ENCODE results near the gene ZFYVE28. TPM values are rescaled to one million over a fixed set of nuclear protein-coding genes. Genes with fewer than 3 reads are reported as not detected.

The ZFYVE28 gene
- total and polyA plus RNA-seq, 2 of the 8 experiments (the other 6 are each of a cell fraction or from before 2014, with no cell fraction given) = 1.7 to 4.9 TPM

DNA sequence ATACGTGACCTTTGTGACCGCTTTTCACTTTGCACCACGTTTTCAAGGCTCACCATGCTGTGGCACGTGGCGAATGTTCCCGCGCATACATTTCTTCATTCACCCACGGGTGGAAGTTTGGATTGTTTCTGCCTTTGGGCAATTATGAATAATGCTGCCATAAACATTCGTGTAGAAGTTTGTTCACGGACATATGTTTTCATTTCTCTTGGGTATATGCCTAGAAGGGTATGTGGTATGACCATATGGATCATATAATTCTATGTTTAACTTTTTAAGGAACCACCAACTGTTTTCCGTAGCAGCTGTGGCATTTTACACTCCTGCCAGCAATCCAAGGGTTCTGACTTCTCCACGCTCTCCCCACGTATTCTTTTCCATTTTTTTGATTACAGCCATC lies 95.6 kb downstream of the ZFYVE28 start:
- H3K23me2 ChIP-seq (ENCODE audit: low read depth, low read length) = no peaks in the 10 kb centered on the region
- no peak overlapping the region for H2BK5ac ChIP-seq (ENCODE audit: low read depth, low read length)
- POLR2A ChIA-PET (ENCODE audit: partially characterized antibody) = no interaction called here
- no peak overlapping the region for H3K23ac ChIP-seq (ENCODE audit: insufficient read length)
- no peak for DNase-seq (ENCODE audit: low read depth in 1 of 2, low spot score in 2 of 2)
- no peaks in the 10 kb centered on the region for H3K36me3 ChIP-seq (ENCODE audit: control insufficient read depth in 2 of 4, insufficient read depth in 4 of 4, low read length in 3 of 4)
- no peak overlapping the region for H2BK20ac ChIP-seq (ENCODE audit: low read length)
- WGBS, 2 experiments (ENCODE audit: extremely low coverage in 1 of 2, insufficient coverage in 1 of 2, insufficient read length in 1 of 2, insufficient replicate concordance in 2 of 2, low coverage in 1 of 2, low lambda C conversion rate in 2 of 2, missing lambda C conversion rate in 1 of 2) = 88% methylated on average over 13 of the region's 13 CpGs; no CpG with 5 or more reads in 1 of the 2 experiments
- no peak overlapping the region for H2AFZ ChIP-seq (ENCODE audit: low read length)
- no peak overlapping the region for H4K8ac ChIP-seq (ENCODE audit: extremely low read depth, insufficient read depth, low read length)
- H3K9me3 ChIP-seq (ENCODE audit: insufficient read depth in 2 of 2, low read depth in 1 of 2, low read length in 1 of 2) = no peaks in the 10 kb centered on the region
- CTCF ChIA-PET (ENCODE audit: partially characterized antibody) = no interaction called here
- no peak overlapping the region for H3K9ac ChIP-seq (replicated peaks in 1 of 4; ENCODE audit: extremely low read depth in 1 of 4, low read depth in 3 of 4, low read length in 3 of 4)
- no peak overlapping the region for H3K27ac ChIP-seq (ENCODE audit: low read depth, low read length)
- no peak overlapping the region for H3K14ac ChIP-seq (ENCODE audit: insufficient read length)
- no peak overlapping the region for H2AK5ac ChIP-seq (ENCODE audit: low read depth, low read length)
- H2BK120ac ChIP-seq (replicated peaks; ENCODE audit: low read depth, low read length) = no peak overlapping the region
- no peak for FAIRE-seq
- no peak overlapping the region for H3K4me2 ChIP-seq (ENCODE audit: insufficient read depth in 1 of 2, low read depth in 2 of 2, low read length in 2 of 2)
- H3K27me3 ChIP-seq (replicated peaks in 1 of 4; ENCODE audit: control insufficient read depth in 3 of 4, extremely low read depth in 1 of 4, insufficient read depth in 3 of 4, low read length in 3 of 4) = no peaks in the 10 kb centered on the region
- H4K20me1 ChIP-seq (replicated peaks in 1 of 2; ENCODE audit: control insufficient read depth in 1 of 2, insufficient read depth in 2 of 2, low read length in 2 of 2) = no peaks in the 10 kb centered on the region
- no peak overlapping the region for H3K56ac ChIP-seq (replicated peaks; ENCODE audit: insufficient read length, low read depth, low read length)
- no peak overlapping the region for H2BK12ac ChIP-seq (ENCODE audit: low read depth, low read length)
- H2BK15ac ChIP-seq (ENCODE audit: low read length) = no peak overlapping the region
- no peak overlapping the region for H4K91ac ChIP-seq (replicated peaks; ENCODE audit: insufficient read length, low read length)
- H4K5ac ChIP-seq (ENCODE audit: insufficient read length, low read depth, low read length) = no peak overlapping the region
- H3K4me1 ChIP-seq (replicated peaks in 1 of 4; ENCODE audit: control insufficient read depth in 3 of 4, insufficient read depth in 4 of 4, low read length in 3 of 4) = no peaks in the 10 kb centered on the region; a peak in 1 of 7 replicates
- no peaks in the 10 kb centered on the region for H3K79me2 ChIP-seq (ENCODE audit: control insufficient read depth in 1 of 2, insufficient read depth in 2 of 2, low read length in 2 of 2)
- no peaks in the 10 kb centered on the region for H3K79me1 ChIP-seq (ENCODE audit: low read depth, low read length)
- H3K4me3 ChIP-seq (ENCODE audit: extremely low read depth in 1 of 4, insufficient read depth in 2 of 4, low read depth in 3 of 4, low read length in 4 of 4) = no peak overlapping the region
- no peak overlapping the region for H3K18ac ChIP-seq (ENCODE audit: extremely low read depth, low read length)
- no peak overlapping the region for H3K4ac ChIP-seq (replicated peaks; ENCODE audit: insufficient read length, low read depth, low read length)
- TF ChIP-seq BACH1 (IDR thresholded peaks at IDR 0.05; ENCODE audit: low read length) (no peak), SIN3A (conservative IDR thresholded peaks at IDR 0.05 in 1 of 2, IDR thresholded peaks at IDR 0.05 in 1 of 2; ENCODE audit: low read depth in 1 of 2, low read length in 2 of 2) (no peak), SAP30 (IDR thresholded peaks at IDR 0.05; ENCODE audit: insufficient read depth, insufficient replicate concordance, low read length) (no peak), SIRT6 (IDR thresholded peaks at IDR 0.05; ENCODE audit: low read length) (no peak), CBX5 (IDR thresholded peaks at IDR 0.05; ENCODE audit: low read depth, low read length) (no peak), HDAC2 (IDR thresholded peaks at IDR 0.05; ENCODE audit: borderline replicate concordance in 1 of 2, low read depth in 2 of 2, low read length in 2 of 2) (no peak), TBP (IDR thresholded peaks at IDR 0.05; ENCODE audit: low read depth, low read length) (no peak), EGR1 (IDR thresholded peaks at IDR 0.05; ENCODE audit: borderline replicate concordance, low read depth, low read length) (no peak), PHF8 (conservative IDR thresholded peaks at IDR 0.05; ENCODE audit: low read depth, low read length) (no peak), SRF (IDR thresholded peaks at IDR 0.05; ENCODE audit: low read depth, low read length) (no peak), RAD21 (IDR thresholded peaks at IDR 0.05 in 1 of 2, conservative IDR thresholded peaks at IDR 0.05 in 1 of 2; ENCODE audit: low read depth in 2 of 2, low read length in 2 of 2) (no peak), CHD1 (IDR thresholded peaks at IDR 0.05; ENCODE audit: low read depth, low read length) (no peak), JUND (IDR thresholded peaks at IDR 0.05; ENCODE audit: low read length) (no peak), CEBPB (IDR thresholded peaks at IDR 0.05; ENCODE audit: low read depth, low read length) (no peak), CREB1 (IDR thresholded peaks at IDR 0.05) (no peak), ASH2L (IDR thresholded peaks at IDR 0.05; ENCODE audit: low read length) (no peak)

Measured in H1 (cell line).